ENCODE measurements around the gene VPS51. TPM values are rescaled to one million over a fixed set of nuclear protein-coding genes. Genes with fewer than 3 reads are reported as not detected.

VPS51 gene
- total and polyA plus RNA-seq, 9 of the 15 experiments (the other 6 are each of a cell fraction or from before 2014, with no cell fraction given), result 1.8 to 143 (median 46.8) TPM

DNA sequence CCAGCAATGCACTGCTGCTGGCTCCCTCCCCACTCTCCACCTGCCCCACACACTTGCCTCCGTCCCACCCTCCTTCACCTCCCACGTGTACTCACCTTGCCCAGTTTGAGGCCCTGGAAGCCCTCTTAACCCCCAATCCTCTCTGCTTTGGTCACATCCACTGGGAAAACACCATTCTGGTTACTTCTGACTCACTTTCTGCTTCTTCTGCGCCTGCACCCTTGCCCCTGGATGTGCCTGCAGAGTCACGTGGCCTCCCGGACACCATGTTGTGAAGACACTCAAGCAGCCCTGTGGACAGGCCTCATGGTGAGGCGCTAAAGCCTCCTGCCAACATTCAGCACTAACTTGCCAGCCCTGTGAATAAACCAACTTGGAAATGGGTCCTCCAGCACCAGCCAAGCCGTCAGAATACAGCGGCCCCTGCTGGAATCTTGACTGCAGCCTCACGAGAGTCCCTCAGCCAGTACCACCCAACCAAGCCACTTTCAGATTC lies 35.1 kb upstream of the VPS51 start:
- intact Hi-C loops (cut with micrococcal nuclease) (loop anchor here (5.0 kb wide), 1 partner anchor 49 kb away; the partner anchor contains the start of gene ARL2), in situ Hi-C loops (cut with MboI) (no loop called here)
- FAIRE-seq (no peak), DNase-seq (ENCODE audit: extremely low read depth in 1 of 4, low spot score in 3 of 4) (peak in 2 of 4 experiments; percentile 64), ATAC-seq (peak; percentile 87)
- Histone ChIP-seq H4K20me1 (replicated peaks; ENCODE audit: control insufficient read depth, insufficient read depth, low read length) (no peaks in the 10 kb centered on the region), H3K9me3 (replicated peaks; ENCODE audit: control insufficient read depth, insufficient read depth, low read depth, low read length) (no peaks in the 10 kb centered on the region), H3K9ac (ENCODE audit: insufficient read depth in 1 of 2, low read depth in 2 of 2, low read length in 2 of 2) (peak overlapping the region in 1 of 2 experiments; percentile 66; a peak in 1 of 4 replicates), H2AFZ (ENCODE audit: low read depth, low read length) (peak overlapping the region; percentile 88), H3K9me1 (ENCODE audit: control insufficient read depth, insufficient read depth, low read length) (no peaks in the 10 kb centered on the region), H3K4me1 (replicated peaks in 1 of 2; ENCODE audit: control insufficient read depth in 2 of 2, insufficient read depth in 2 of 2, low read length in 2 of 2) (peaks cover 16 to 26% of the 10 kb centered on the region in 2 experiments), H3K4me2 (ENCODE audit: insufficient read depth, low read length) (peak overlapping the region; percentile 40; the same call in 1 of the 2 replicates), H3K79me2 (ENCODE audit: control insufficient read depth, insufficient read depth, low read length) (no peaks in the 10 kb centered on the region), H3K27me3 (ENCODE audit: control insufficient read depth in 2 of 2, insufficient read depth in 2 of 2, low read length in 2 of 2) (no peaks in the 10 kb centered on the region), H3K36me3 (ENCODE audit: control insufficient read depth, insufficient read depth, low read length) (no peaks in the 10 kb centered on the region), H3K27ac (ENCODE audit: extremely low read depth, low read depth, low read length) (0 out of 3 replicates have a peak overlapping the region, but pooled peaks have one; percentile 2), H3K4me3 (no peak overlapping the region)
- ChIA-PET CTCF (ENCODE audit: low intra/inter-chr PET ratio) (interaction anchor here (0.7 kb wide), 1 partner anchor 273 kb away, joined by 3 read pairs; no protein-coding TSS in a partner anchor), POLR2A (no interaction called here)
- WGBS (ENCODE audit: insufficient coverage, low coverage, missing lambda C conversion rate), result 40% methylated on average over 9 of the region's 9 CpGs
- BruUV-seq (replicated peaks), result no TSS peak
- TF ChIP-seq, protein P1, sequence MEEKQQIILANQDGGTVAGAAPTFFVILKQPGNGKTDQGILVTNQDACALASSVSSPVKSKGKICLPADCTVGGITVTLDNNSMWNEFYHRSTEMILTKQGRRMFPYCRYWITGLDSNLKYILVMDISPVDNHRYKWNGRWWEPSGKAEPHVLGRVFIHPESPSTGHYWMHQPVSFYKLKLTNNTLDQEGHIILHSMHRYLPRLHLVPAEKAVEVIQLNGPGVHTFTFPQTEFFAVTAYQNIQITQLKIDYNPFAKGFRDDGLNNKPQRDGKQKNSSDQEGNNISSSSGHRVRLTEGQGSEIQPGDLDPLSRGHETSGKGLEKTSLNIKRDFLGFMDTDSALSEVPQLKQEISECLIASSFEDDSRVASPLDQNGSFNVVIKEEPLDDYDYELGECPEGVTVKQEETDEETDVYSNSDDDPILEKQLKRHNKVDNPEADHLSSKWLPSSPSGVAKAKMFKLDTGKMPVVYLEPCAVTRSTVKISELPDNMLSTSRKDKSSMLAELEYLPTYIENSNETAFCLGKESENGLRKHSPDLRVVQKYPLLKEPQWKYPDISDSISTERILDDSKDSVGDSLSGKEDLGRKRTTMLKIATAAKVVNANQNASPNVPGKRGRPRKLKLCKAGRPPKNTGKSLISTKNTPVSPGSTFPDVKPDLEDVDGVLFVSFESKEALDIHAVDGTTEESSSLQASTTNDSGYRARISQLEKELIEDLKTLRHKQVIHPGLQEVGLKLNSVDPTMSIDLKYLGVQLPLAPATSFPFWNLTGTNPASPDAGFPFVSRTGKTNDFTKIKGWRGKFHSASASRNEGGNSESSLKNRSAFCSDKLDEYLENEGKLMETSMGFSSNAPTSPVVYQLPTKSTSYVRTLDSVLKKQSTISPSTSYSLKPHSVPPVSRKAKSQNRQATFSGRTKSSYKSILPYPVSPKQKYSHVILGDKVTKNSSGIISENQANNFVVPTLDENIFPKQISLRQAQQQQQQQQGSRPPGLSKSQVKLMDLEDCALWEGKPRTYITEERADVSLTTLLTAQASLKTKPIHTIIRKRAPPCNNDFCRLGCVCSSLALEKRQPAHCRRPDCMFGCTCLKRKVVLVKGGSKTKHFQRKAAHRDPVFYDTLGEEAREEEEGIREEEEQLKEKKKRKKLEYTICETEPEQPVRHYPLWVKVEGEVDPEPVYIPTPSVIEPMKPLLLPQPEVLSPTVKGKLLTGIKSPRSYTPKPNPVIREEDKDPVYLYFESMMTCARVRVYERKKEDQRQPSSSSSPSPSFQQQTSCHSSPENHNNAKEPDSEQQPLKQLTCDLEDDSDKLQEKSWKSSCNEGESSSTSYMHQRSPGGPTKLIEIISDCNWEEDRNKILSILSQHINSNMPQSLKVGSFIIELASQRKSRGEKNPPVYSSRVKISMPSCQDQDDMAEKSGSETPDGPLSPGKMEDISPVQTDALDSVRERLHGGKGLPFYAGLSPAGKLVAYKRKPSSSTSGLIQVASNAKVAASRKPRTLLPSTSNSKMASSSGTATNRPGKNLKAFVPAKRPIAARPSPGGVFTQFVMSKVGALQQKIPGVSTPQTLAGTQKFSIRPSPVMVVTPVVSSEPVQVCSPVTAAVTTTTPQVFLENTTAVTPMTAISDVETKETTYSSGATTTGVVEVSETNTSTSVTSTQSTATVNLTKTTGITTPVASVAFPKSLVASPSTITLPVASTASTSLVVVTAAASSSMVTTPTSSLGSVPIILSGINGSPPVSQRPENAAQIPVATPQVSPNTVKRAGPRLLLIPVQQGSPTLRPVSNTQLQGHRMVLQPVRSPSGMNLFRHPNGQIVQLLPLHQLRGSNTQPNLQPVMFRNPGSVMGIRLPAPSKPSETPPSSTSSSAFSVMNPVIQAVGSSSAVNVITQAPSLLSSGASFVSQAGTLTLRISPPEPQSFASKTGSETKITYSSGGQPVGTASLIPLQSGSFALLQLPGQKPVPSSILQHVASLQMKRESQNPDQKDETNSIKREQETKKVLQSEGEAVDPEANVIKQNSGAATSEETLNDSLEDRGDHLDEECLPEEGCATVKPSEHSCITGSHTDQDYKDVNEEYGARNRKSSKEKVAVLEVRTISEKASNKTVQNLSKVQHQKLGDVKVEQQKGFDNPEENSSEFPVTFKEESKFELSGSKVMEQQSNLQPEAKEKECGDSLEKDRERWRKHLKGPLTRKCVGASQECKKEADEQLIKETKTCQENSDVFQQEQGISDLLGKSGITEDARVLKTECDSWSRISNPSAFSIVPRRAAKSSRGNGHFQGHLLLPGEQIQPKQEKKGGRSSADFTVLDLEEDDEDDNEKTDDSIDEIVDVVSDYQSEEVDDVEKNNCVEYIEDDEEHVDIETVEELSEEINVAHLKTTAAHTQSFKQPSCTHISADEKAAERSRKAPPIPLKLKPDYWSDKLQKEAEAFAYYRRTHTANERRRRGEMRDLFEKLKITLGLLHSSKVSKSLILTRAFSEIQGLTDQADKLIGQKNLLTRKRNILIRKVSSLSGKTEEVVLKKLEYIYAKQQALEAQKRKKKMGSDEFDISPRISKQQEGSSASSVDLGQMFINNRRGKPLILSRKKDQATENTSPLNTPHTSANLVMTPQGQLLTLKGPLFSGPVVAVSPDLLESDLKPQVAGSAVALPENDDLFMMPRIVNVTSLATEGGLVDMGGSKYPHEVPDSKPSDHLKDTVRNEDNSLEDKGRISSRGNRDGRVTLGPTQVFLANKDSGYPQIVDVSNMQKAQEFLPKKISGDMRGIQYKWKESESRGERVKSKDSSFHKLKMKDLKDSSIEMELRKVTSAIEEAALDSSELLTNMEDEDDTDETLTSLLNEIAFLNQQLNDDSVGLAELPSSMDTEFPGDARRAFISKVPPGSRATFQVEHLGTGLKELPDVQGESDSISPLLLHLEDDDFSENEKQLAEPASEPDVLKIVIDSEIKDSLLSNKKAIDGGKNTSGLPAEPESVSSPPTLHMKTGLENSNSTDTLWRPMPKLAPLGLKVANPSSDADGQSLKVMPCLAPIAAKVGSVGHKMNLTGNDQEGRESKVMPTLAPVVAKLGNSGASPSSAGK (IDR thresholded peaks at IDR 0.05), result peak; percentile 35
- TF ChIP-seq, protein P2, sequence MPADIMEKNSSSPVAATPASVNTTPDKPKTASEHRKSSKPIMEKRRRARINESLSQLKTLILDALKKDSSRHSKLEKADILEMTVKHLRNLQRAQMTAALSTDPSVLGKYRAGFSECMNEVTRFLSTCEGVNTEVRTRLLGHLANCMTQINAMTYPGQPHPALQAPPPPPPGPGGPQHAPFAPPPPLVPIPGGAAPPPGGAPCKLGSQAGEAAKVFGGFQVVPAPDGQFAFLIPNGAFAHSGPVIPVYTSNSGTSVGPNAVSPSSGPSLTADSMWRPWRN (IDR thresholded peaks at IDR 0.05; ENCODE audit: low read depth), result no peak
- TF ChIP-seq, protein P3, sequence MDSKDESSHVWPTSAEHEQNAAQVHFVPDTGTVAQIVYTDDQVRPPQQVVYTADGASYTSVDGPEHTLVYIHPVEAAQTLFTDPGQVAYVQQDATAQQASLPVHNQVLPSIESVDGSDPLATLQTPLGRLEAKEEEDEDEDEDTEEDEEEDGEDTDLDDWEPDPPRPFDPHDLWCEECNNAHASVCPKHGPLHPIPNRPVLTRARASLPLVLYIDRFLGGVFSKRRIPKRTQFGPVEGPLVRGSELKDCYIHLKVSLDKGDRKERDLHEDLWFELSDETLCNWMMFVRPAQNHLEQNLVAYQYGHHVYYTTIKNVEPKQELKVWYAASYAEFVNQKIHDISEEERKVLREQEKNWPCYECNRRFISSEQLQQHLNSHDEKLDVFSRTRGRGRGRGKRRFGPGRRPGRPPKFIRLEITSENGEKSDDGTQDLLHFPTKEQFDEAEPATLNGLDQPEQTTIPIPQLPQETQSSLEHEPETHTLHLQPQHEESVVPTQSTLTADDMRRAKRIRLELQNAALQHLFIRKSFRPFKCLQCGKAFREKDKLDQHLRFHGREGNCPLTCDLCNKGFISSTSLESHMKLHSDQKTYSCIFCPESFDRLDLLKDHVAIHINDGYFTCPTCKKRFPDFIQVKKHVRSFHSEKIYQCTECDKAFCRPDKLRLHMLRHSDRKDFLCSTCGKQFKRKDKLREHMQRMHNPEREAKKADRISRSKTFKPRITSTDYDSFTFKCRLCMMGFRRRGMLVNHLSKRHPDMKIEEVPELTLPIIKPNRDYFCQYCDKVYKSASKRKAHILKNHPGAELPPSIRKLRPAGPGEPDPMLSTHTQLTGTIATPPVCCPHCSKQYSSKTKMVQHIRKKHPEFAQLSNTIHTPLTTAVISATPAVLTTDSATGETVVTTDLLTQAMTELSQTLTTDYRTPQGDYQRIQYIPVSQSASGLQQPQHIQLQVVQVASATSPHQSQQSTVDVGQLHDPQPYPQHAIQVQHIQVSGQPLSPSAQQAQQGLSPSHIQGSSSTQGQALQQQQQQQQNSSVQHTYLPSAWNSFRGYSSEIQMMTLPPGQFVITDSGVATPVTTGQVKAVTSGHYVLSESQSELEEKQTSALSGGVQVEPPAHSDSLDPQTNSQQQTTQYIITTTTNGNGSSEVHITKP (IDR thresholded peaks at IDR 0.05; ENCODE audit: partially characterized antibody), result peak; percentile 5
- no peak for TF ChIP-seq ZNF561 (CRISPR knock-in tag; conservative IDR thresholded peaks at IDR 0.05)
- no peak for TF ChIP-seq ARHGAP35 (IDR thresholded peaks at IDR 0.05; ENCODE audit: partially characterized antibody)

All from K562 (cell line).